Skeletal muscle cell (primary cell): ENCODE results near the gene PRPSAP2.

Experiments
- DNase-seq: peaks from one replicate; pipeline ENCODE4 v3.0.0-alpha.2; 2010; ENCODE audit warnings: low read depth
- H3K4me3 ChIP-seq: 2 replicates; pipeline ENCODE4 v1.5.1; 2011; ENCODE audit warnings: low read depth, mild to moderate bottlenecking, control low read depth, low read length, moderate library complexity

PRPSAP2 gene

DNA sequence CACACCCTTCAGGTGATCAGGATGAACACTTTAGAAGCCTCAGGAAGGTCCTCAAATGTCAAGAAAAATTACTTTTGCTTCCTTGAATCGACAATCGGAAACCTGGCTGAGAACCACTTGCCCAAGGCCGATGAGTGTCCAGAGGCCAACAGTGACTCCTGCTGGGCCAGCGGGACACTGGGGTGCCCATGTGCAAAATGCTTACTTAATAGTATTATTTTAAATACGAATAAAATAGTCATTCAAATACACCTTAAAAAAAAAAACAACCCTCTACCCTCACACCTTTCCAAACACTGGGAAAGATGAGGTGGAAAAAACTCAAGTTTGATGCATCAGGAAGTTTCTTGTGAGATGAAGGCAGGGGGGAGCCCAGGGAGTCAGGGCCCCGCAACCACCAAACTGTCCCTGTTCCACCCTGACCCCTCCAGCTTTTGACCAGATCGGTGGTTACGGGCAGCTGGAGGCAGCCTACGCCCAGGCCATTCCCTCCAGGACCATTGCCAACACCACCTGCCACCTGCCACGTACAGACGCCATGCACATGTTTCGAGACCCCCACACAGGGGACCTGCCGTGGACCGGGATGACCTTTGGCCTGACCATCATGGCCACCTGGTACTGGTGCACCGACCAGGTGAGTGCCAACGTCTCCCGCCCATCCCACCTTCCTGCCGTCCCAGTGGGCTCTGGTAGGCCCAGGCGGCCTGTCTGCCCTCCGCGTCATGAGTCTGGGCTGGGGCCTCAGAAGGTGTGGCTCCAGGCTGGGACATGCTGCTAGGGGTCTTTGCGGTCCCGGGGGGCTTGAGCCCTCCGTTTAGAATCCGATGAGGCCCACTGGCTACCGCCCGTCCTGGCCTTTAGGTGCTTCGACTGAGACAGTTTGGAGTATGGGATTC lies 112.9 kb downstream of the PRPSAP2 start:
- no peak overlapping the region for H3K4me3 ChIP-seq
- DNase-seq: no peak

DNA sequence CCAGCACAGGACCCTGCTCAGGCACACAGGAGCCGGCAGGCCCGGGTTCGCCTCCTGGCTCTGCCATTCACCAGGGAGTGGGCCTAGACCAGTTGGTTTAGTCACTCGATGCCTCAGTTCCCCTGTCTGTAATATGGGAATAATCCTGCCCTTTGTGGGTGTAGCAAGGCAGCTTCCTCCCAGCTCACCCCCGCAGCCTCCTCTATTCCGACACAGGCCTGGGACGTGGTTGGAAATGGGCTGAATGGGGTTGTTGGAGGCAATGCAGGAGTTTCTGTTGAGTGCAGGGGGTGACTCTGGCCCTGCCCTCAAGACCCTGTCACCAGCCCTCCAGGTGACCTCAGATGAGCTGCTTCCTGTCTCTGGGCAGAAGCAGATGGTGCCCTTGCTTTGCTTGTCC lies 113.9 kb downstream of the PRPSAP2 start:
- H3K4me3 ChIP-seq: no peak overlapping the region
- no peak for DNase-seq

DNA sequence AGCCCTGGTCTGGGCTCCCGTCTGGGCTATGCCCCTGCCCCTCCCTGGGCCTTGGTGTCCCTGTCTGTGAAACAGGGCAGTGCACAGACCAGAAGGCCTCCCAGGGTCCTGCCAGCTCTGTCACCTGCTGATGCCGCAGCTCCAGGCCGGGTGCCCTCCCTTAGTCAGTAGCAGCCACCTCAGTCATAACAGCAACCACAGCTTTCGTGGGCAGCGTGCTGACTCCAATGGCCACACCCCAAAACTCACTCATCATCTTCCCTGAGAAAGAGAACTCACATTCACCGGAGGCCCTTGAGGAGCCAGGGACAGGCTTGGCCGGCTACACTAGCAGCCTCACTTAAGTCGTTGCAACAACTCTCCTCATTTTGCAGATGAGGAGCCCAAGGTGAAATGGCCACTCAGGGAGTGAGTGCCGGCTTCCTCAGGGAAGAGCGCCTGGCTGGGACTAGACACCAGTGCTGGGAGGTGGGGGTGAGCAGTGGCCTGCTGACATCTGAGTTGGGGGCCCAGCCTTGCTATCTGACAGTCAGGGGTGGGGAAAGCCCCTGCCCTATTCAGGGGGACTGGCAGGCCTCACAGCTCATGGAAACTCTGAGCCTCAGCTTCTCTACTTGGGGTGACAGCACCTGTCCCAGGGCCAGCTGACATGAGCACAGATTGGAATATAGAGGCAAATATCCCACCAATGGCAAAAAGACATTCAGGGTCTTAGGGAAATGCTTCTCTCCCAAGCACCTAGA lies 116.6 kb downstream of the PRPSAP2 start:
- H3K4me3 ChIP-seq: no peak overlapping the region
- DNase-seq: no peak

DNA sequence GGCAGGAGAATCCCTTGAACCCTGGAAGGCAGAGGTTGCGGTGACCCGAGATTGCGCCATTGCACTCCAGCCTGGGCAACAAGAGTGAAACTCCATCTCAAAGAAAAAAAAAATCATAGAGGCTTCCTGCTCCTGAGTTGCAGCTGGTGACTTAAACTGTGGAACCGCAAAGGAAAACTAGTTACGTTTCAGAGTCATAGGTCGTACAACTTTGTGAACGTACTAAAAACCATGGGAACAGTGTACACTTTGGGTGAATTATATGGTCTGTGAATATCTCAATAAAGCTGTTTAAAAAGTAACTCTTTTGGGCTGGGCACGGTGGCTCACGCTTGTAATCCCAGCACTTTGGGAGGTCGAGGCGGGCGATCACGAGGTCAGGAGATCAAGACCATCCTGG lies 117.7 kb downstream of the PRPSAP2 start:
- no peak overlapping the region for H3K4me3 ChIP-seq
- DNase-seq: no peak

DNA sequence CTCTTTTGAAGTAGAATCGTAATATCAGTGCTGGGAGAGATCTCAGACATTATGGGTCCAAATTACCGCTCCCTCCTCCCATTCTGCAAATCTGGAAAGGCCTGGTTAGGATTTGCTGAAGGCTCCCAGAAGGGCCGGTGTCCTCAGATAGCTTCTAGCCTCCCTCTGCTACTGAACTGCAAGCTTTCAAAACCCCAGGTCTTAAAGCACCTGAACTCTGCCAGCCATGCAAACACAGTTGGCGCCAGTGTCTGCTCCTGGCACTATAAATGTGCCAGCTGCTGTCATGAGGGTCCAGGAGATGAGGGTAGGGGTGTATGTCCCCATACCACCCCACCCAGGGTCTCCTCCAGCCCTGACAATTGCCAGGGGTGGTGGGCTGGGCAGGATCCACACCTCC lies 118.3 kb downstream of the PRPSAP2 start:
- no peak for DNase-seq
- H3K4me3 ChIP-seq: no peak overlapping the region

DNA sequence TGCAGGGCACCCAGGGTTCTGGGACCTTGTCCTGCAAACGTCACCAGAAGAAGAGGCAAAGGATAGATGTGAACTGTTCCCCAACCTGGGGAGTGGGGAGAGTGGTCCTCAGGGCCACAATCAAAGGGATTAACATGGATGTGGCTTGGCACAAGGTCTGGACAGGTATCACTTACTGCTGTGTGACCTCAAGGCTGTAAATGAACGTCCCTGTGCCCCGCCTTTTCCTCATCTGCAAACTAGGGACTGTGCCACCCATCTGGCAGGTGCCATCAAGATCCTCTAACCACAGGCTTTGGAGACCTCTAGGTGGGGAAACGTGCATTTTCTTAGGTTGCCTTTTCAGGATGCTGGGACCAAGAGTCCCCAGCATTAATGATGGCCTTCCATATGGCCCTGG lies 119.1 kb downstream of the PRPSAP2 start:
- DNase-seq: no peak

DNA sequence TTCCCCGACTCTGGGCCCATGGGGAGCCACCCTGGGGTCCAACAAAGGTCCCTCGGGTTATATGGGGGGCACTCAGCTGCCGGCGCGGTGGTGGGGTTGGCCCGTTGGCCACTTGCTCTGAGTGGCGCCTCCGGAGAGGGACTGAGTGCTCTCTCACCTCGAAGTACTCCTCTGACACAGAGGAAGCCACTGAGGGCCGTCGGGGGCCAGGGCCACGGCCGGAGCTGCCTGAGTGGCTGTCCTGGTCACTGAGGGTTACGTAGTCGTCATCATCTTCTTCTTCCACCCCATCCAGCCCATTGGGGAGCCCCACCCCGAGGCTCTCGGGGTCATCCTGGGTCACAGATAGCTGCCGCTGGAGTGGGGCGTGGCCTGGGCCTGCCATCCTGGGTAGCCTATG lies 119.7 kb downstream of the PRPSAP2 start:
- H3K4me3 ChIP-seq: no peak overlapping the region
- no peak for DNase-seq

More for the DNA sequence above, 119.1 kb downstream of the PRPSAP2 start:
- no peak overlapping the region for H3K4me3 ChIP-seq

DNA sequence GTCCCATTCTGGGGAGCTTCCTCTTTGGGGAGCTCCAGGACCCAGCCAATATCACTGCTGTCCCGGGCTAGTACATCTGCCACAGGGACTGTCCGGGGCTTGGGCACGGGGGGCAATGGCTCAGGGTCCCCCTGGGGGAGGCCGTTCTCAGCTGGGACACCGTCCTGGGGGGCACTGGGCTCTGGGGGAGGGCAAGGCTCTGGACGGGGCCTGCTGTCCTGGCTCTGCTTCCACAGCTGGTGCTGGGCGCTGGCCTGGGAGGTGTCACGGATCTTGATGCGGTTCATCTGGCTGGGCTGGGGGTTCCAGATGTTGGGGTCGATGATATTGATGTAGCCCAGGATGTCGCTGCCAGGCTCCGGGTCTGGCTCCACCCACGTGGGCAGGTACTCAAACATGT lies 120.1 kb downstream of the PRPSAP2 start:
- no peak overlapping the region for H3K4me3 ChIP-seq
- no peak for DNase-seq

DNA sequence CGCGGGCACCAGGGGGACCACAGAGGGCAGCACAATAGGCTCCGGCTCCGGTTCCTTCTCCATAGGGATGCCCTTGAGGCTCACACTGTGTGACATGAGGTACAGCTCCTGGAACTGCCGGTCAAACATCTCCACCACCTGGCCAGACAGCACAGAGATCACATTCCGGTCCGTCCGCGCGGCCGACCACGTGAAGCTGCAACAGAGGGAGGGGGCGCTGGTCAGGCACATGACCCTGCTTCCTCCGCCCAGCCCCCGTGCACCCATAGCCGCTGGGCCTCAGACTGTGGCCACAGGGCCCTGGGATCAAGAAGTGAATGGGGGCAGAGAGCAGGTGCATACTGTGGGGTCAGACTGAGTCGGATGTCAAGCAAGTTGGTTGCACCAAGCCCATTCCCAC lies 120.7 kb downstream of the PRPSAP2 start:
- no peak for DNase-seq
- H3K4me3 ChIP-seq: no peak overlapping the region
